ENCODE measurements around the gene TBXT.

The TBXT gene

DNA sequence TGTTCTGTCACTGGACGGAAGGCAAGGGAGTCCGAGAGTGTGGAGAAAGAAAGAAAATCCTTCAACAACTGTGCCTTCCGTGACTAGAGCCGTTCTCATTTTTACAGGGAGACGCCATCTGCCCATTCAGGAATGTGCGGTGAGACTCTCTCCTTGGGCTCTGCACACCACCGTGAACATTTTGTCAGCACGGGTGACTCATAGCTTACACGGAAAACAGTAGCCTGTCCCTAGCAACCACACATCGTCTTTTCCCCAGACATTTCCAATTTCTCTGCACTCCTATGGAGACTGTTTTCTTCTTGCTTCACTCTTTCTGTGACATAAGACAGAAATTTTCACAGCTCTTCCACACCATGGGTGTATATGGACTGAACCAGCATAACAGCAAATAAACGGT lies 55.1 kb downstream of the TBXT start:
- DNase-seq (ENCODE audit: low read depth): peak; percentile 67

- no peak for DNase-seq (ENCODE audit: low read depth)
Measured at GRCh38 chr6:166109608-166110007, 58.0 kb downstream of the TBXT start.
